ENCODE results near the gene KIAA0753. TPM values are rescaled to one million over a fixed set of nuclear protein-coding genes. Genes with fewer than 3 reads are reported as not detected.

KIAA0753 gene
- polyA plus RNA-seq, 1 experiment, result 11.5 TPM

GRCh38 chr17:6681176-6681575, 40.7 kb upstream of the KIAA0753 start:
- DNase-seq (ENCODE audit: low read depth, low spot score), result no peak
- H3K4me3 ChIP-seq (ENCODE audit: low read depth, low read length), result no peak overlapping the region
- H3K27ac ChIP-seq (ENCODE audit: low read depth, low read length), result no peak overlapping the region
- peaks cover 14% of the 10 kb centered on the region for H3K27me3 ChIP-seq (ENCODE audit: control insufficient read depth, insufficient read depth, low read length)
- TF ChIP-seq CTCF (IDR thresholded peaks at IDR 0.05; ENCODE audit: low read depth, low read length), result no peak
- H3K9me3 ChIP-seq (ENCODE audit: control insufficient read depth, insufficient read depth, low read length), result no peaks in the 10 kb centered on the region
- ChIA-PET POLR2A (no interaction called here), CTCF (interaction anchor here (1.6 kb wide), 1 partner anchor 323 kb away, joined by 4 read pairs; no protein-coding TSS in a partner anchor)

GRCh38 chr17:6679241-6679640, 38.7 kb upstream of the KIAA0753 start:
- CTCF ChIA-PET, result interaction anchor here (0.7 to 1.2 kb wide), 2 partner anchors 13 to 233 kb away, joined by 3 to 4 read pairs; no protein-coding TSS in a partner anchor
- DNase-seq (ENCODE audit: low read depth, low spot score), result no peak
- Histone ChIP-seq H3K4me3 (ENCODE audit: low read depth, low read length) (no peak overlapping the region), H3K27ac (ENCODE audit: low read depth, low read length) (no peak overlapping the region), H3K9me3 (ENCODE audit: control insufficient read depth, insufficient read depth, low read length) (no peaks in the 10 kb centered on the region), H3K27me3 (ENCODE audit: control insufficient read depth, insufficient read depth, low read length) (peaks cover 12% of the 10 kb centered on the region)
- POLR2A ChIA-PET, result no interaction called here
- no peak for TF ChIP-seq CTCF (IDR thresholded peaks at IDR 0.05; ENCODE audit: low read depth, low read length)

GRCh38 chr17:6677946-6678345, 37.4 kb upstream of the KIAA0753 start:
- Histone ChIP-seq H3K4me3 (ENCODE audit: low read depth, low read length) (no peak overlapping the region), H3K9me3 (ENCODE audit: control insufficient read depth, insufficient read depth, low read length) (no peaks in the 10 kb centered on the region), H3K27me3 (ENCODE audit: control insufficient read depth, insufficient read depth, low read length) (peaks cover 12% of the 10 kb centered on the region), H3K27ac (ENCODE audit: low read depth, low read length) (no peak overlapping the region)
- POLR2A ChIA-PET, result no interaction called here
- CTCF ChIA-PET, result interaction anchor here (1.2 kb wide), 1 partner anchor 12 kb away, joined by 3 read pairs; no protein-coding TSS in a partner anchor
- TF ChIP-seq CTCF (IDR thresholded peaks at IDR 0.05; ENCODE audit: low read depth, low read length), result no peak
- no peak for DNase-seq (ENCODE audit: low read depth, low spot score)

- TF ChIP-seq CTCF (IDR thresholded peaks at IDR 0.05; ENCODE audit: low read depth, low read length), result no peak
- DNase-seq (ENCODE audit: low read depth, low spot score), result no peak
- no peak overlapping the region for H3K4me3 ChIP-seq (ENCODE audit: low read depth, low read length)
- ChIA-PET CTCF (interaction anchor here (1.2 kb wide), 1 partner anchor 11 kb away, joined by 3 read pairs; no protein-coding TSS in a partner anchor), POLR2A (interaction anchor here (0.5 kb wide), 1 partner anchor 291 kb away, joined by 6 read pairs; no protein-coding TSS in a partner anchor)
- H3K27ac ChIP-seq (ENCODE audit: low read depth, low read length), result no peak overlapping the region
- H3K9me3 ChIP-seq (ENCODE audit: control insufficient read depth, insufficient read depth, low read length), result no peaks in the 10 kb centered on the region
- H3K27me3 ChIP-seq (ENCODE audit: control insufficient read depth, insufficient read depth, low read length), result peaks cover 9% of the 10 kb centered on the region
Observed at GRCh38 chr17:6677158-6677831, 36.8 kb upstream of the KIAA0753 start.

- POLR2A ChIA-PET, result interaction anchor here (0.5 kb wide), 1 partner anchor 291 kb away, joined by 6 read pairs; no protein-coding TSS in a partner anchor
Observed at GRCh38 chr17:6676802-6677157, 36.3 kb upstream of the KIAA0753 start.

More at GRCh38 chr17:6676802-6677157, 36.3 kb upstream of the KIAA0753 start:
- CTCF ChIA-PET, result interaction anchor here (1.2 kb wide), 1 partner anchor 11 kb away, joined by 3 read pairs; no protein-coding TSS in a partner anchor
- no peak for DNase-seq (ENCODE audit: low read depth, low spot score)
- no peak for TF ChIP-seq CTCF (IDR thresholded peaks at IDR 0.05; ENCODE audit: low read depth, low read length)
- Histone ChIP-seq H3K9me3 (ENCODE audit: control insufficient read depth, insufficient read depth, low read length) (no peaks in the 10 kb centered on the region), H3K27me3 (ENCODE audit: control insufficient read depth, insufficient read depth, low read length) (peaks cover 8% of the 10 kb centered on the region), H3K27ac (ENCODE audit: low read depth, low read length) (no peak overlapping the region), H3K4me3 (ENCODE audit: low read depth, low read length) (no peak overlapping the region)

Data from AG04450 (cell line).